K562 (cell line): ENCODE results near the gene TRAF3IP1. TPM values are rescaled to one million over a fixed set of nuclear protein-coding genes. Genes with fewer than 3 reads are reported as not detected.
"Not testable (repeated sequence)": the region's sequence is repeated elsewhere in the genome, so short reads cannot be mapped to it uniquely, and the experiment has no call there.

Experiments used
- ATAC-seq: fragments of 200-7000 bp; cut with Tn5 transposase; 3 replicates; pipeline ENCODE4 v1.9.1; 2020; ENCODE audit warnings: moderate library complexity
- BruUV-seq: library from RNA; stranded (reverse); fragments of 400-500 nt; replicated peaks from 2 replicates; lab custom pipeline; 2021; lab: Mats Ljungman, UMichigan
- CTCF ChIA-PET: fragments of 300-600 bp; formaldehyde crosslinking; extraction: SDS; loops from one replicate; lab custom pipeline; 2021; ENCODE audit warnings: low intra/inter-chr PET ratio; lab: Yijun Ruan, JAX
- POLR2A ChIA-PET: fragments of 300-600, 350-650 bp; sonication (Branson Sonifier 250); formaldehyde crosslinking; extraction: SDS; loops from one replicate; lab custom pipeline; 2021; ENCODE audit warnings: antibody characterized with exemption, inconsistent platforms; lab: Yijun Ruan, JAX
- DNase-seq, 4 experiments: peaks; one replicate each; pipeline versions ENCODE4 v3.0.0 to v3.0.0-alpha.2; 2011 to 2018; ENCODE audit warnings: low spot score in 3 of 4, mixed read lengths in 3 of 4; ENCODE audit errors: extremely low read depth in 1 of 4
- FAIRE-seq: peaks from 2 replicates; lab custom pipeline; 2011; peaks lifted over from hg19 to GRCh38; lab: Jason Lieb, UNC
- H2AFZ ChIP-seq: 2 replicates; pipeline ENCODE4 v1.6.0; 2011; ENCODE audit warnings: low read depth, low read length, control low read depth, inconsistent platforms
- H3K27ac ChIP-seq: fragments of 200-600 bp; 3 replicates; pipeline ENCODE4 v1.8.0; 2011; ENCODE audit warnings: low read depth, mild to moderate bottlenecking, control low read depth, inconsistent platforms, low read length, moderate library complexity, mixed read lengths; ENCODE audit errors: extremely low read depth
- H3K27me3 ChIP-seq, 2 experiments: fragments of 300-600 bp in 1 of 2; 2 replicates in 1 of 2; 3 replicates in 1 of 2; pipeline versions ENCODE4 v1.6.0 to v1.8.0; 2011; ENCODE audit warnings: inconsistent platforms in 2 of 2, low read length in 2 of 2, mild to moderate bottlenecking in 1 of 2, mixed read lengths in 1 of 2, moderate library complexity in 1 of 2; ENCODE audit not compliant: control insufficient read depth in 2 of 2, insufficient read depth in 2 of 2
- H3K36me3 ChIP-seq: fragments of 300-600 bp; 3 replicates; pipeline ENCODE4 v1.8.0; 2011; ENCODE audit warnings: mild to moderate bottlenecking, low read length, inconsistent platforms; ENCODE audit not compliant: control insufficient read depth, insufficient read depth
- H3K4me1 ChIP-seq, 2 experiments: fragments of 200-600 bp in 1 of 2; replicated peaks in 1 of 2; 2 replicates in 1 of 2; 3 replicates in 1 of 2; pipeline versions ENCODE4 v1.5.1 to v1.8.0; 2011; ENCODE audit warnings: inconsistent platforms in 2 of 2, low read length in 2 of 2, mild to moderate bottlenecking in 1 of 2, mixed read lengths in 1 of 2, moderate library complexity in 1 of 2; ENCODE audit not compliant: control insufficient read depth in 2 of 2, insufficient read depth in 2 of 2
- H3K4me2 ChIP-seq: 2 replicates; pipeline ENCODE4 v1.6.1; 2011; ENCODE audit warnings: low read length, control low read depth, inconsistent platforms, mixed read lengths; ENCODE audit not compliant: insufficient read depth
- H3K4me3 ChIP-seq: fragments of 200-600 bp; sonication (generic), shearing (Covaris generic); 2 replicates; pipeline ENCODE4 v1.5.1; 2016; ENCODE audit warnings: control low read depth, inconsistent platforms
- H3K79me2 ChIP-seq: fragments of 200-600 bp; 3 replicates; pipeline ENCODE4 v1.8.0; 2011; ENCODE audit warnings: low read length, inconsistent platforms; ENCODE audit not compliant: control insufficient read depth, insufficient read depth
- H3K9ac ChIP-seq, 2 experiments: 2 replicates each; pipeline versions ENCODE4 v1.6.0 to v1.6.1; 2011; ENCODE audit warnings: low read depth in 2 of 2, low read length in 2 of 2, control low read depth in 1 of 2, inconsistent platforms in 1 of 2, mild to moderate bottlenecking in 1 of 2, mixed read lengths in 1 of 2; ENCODE audit not compliant: insufficient read depth in 1 of 2
- H3K9me1 ChIP-seq: one replicate; pipeline ENCODE4 v1.6.0; 2011; ENCODE audit warnings: inconsistent platforms, mild to moderate bottlenecking, low read length, moderate library complexity; ENCODE audit not compliant: control insufficient read depth, insufficient read depth
- H3K9me3 ChIP-seq: replicated peaks from 2 replicates; pipeline ENCODE4 v1.5.1; 2011; ENCODE audit warnings: low read depth, low read length, inconsistent platforms; ENCODE audit not compliant: control insufficient read depth, insufficient read depth
- H4K20me1 ChIP-seq: replicated peaks from 2 replicates; pipeline ENCODE4 v1.6.1; 2011; ENCODE audit warnings: low read length, inconsistent platforms, mixed read lengths; ENCODE audit not compliant: control insufficient read depth, insufficient read depth
- CBX8 ChIP-seq: fragments of 200-600 bp; sonication (generic); IDR thresholded peaks from 2 replicates; pipeline ENCODE4 v1.6.1; 2012; ENCODE audit warnings: borderline replicate concordance, mixed run types, low read depth, mild to moderate bottlenecking, moderate library complexity, mixed read lengths, low read length, control low read depth, inconsistent platforms; ENCODE audit not compliant: poor library complexity, severe bottlenecking; ENCODE audit errors: extremely low read depth
- HMG20B ChIP-seq: fragments of 250-450 bp; sonication (Bioruptor Pico); IDR thresholded peaks from 2 replicates; pipeline ENCODE4 v1.5.0; 2021; ENCODE audit warnings: mild to moderate bottlenecking
- ZNF766 ChIP-seq: fragments of 200-800 bp; sonication (Bioruptor generic); conservative IDR thresholded peaks from 2 replicates; pipeline ENCODE4 v1.6.1; 2016; ENCODE audit warnings: missing genetic modification characterization, missing compliant biosample characterization
- WGBS: fragments of 100-300 bp; shearing (Covaris generic); methylation state at CpG from one replicate; pipeline ENCODE4 v1.1.6; 2016; ENCODE audit warnings: low coverage, mixed read lengths; ENCODE audit not compliant: insufficient coverage; ENCODE audit errors: missing lambda C conversion rate; 5-methylcytosine and 5-hydroxymethylcytosine counted together
- in situ Hi-C: fragments of 300-500 bp; cut with MboI; formaldehyde crosslinking; loops from 4 replicates; pipeline ENCODE4 v1.15.0; 2018; ENCODE audit warnings: inconsistent platforms, mixed read lengths
- intact Hi-C: fragments of 100-400 bp; cut with micrococcal nuclease; formaldehyde crosslinking; loops from 2 replicates; pipeline ENCODE4 v1.14.2; 2022
- polyA plus RNA-seq, 8 experiments: library from polyadenylated mRNA; depleted of rRNA in 4 of 8; stranded (reverse) in 5 of 8; unstranded in 3 of 8; fragments of >200 nt; fragmentation: Nextera tagmentation in 2 of 8; fragmentation: Illumina TruSeq in 1 of 8; extraction: Ambion mirVana in 2 of 8; extraction: Trizol in 1 of 8; gene quantifications; 2 replicates each; pipeline versions ENCODE4 v1.2.1 to v1.2.3, GENCODE V29; 2011 to 2014; ENCODE audit warnings: inconsistent platforms in 1 of 8, missing spikeins in 1 of 8
- total RNA-seq, 7 experiments: library from RNA; depleted of rRNA in 6 of 7; stranded (reverse); fragments of >200 nt in 6 of 7; fragmentation: Illumina TruSeq in 2 of 7; extraction: Trizol in 2 of 7; gene quantifications; 2 replicates each; pipeline versions ENCODE4 v1.2.1 to v1.2.3, GENCODE V29; 2011 to 2021; ENCODE audit warnings: low replicate concordance in 1 of 7
- TF ChIP-seq, protein P1 (sequence below), 2 experiments: fragments of 450-650 bp; formaldehyde crosslinking in 1 of 2; IDR thresholded peaks; 2 replicates each; pipeline versions ENCODE4 v1.4.0 to v1.6.1; 2014 to 2020; ENCODE audit warnings: mild to moderate bottlenecking in 2 of 2, borderline replicate concordance in 1 of 2, low read depth in 1 of 2

TRAF3IP1 gene
- total and polyA plus RNA-seq, 9 of the 15 experiments (the other 6 are each of a cell fraction or from before 2014, with no cell fraction given) = 1.3 to 7.4 (median 3.4) TPM

DNA sequence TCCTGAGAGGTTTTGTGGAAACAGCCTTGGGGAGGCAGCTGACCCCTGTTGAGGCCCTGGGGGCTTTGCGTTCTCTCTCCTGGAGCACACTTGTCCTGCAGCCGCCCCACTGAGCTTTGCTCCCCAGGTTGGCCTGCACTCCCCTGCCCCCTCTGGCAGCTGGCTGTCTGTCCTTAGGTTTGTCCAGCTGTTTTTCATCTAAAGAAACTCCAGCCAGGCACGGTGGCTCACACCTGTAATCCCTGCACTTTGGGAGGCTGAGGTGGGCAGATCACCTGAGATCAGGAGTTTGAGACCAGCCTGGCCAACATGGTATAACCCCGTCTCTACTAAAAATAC, 84.9 kb downstream of the TRAF3IP1 start:
- H3K36me3 ChIP-seq, H3K4me3 ChIP-seq, H3K27me3 ChIP-seq, FAIRE-seq, DNase-seq, in situ Hi-C loops, H3K9ac ChIP-seq, H4K20me1 ChIP-seq, BruUV-seq, ATAC-seq, H3K9me1 ChIP-seq, H3K4me2 ChIP-seq, intact Hi-C loops, H3K27ac ChIP-seq, POLR2A ChIA-PET, H3K9me3 ChIP-seq, H2AFZ ChIP-seq, CTCF ChIA-PET, H3K79me2 ChIP-seq: not testable (repeated sequence)
- 83% methylated on average over 4 of the region's 4 CpGs for WGBS
- peaks cover 5 to 20% of the 10 kb centered on the region in 2 experiments; a peak in 4 of 5 replicates for H3K4me1 ChIP-seq

DNA sequence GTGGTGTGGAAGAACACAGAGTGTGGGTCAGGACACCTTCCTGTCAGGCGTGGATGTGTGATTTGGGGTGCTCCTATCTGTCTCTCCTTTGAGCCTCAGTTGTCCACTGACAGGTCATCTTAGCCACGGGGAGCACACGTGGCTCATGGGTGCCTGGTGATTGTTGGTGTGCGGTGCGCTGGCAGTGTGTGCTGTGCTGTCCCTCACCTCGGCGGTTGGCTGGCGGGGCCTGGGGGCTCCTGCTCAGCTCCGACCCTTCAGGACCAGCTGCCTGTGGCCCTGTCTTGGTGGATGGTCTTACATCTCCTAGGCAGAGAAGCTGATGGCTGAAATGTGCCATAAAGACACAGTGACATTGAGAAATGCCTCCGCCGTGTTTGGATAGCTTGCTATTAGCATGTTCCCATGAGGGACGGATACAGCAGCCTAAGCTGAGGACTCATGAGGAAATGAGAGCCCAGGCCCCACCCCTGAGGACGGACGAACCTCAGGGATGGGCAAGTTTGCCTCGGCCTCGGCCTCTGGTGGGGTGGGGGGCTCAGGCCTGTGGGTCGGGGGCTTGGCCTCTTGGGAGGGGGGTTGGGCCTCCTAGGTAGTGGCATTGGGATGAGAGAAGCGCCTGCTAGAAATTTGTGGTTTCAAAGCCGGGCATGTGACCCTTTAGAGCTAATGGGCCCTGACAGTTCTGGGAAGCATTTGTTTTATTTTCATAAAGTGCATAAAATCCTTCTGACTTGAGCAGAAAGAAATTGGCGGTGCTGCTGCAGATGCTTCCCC, 86.1 kb downstream of the TRAF3IP1 start:
- Histone ChIP-seq H3K9ac (no peak overlapping the region), H3K9me1 (no peaks in the 10 kb centered on the region), H3K4me1 (peaks cover 4 to 19% of the 10 kb centered on the region in 2 experiments; a peak in 4 of 5 replicates), H3K4me3 (no peak overlapping the region), H3K4me2 (no peak overlapping the region), H3K36me3 (no peaks in the 10 kb centered on the region), H2AFZ (no peak overlapping the region), H4K20me1 (no peaks in the 10 kb centered on the region), H3K9me3 (no peaks in the 10 kb centered on the region), H3K27me3 (no peaks in the 10 kb centered on the region), H3K79me2 (no peaks in the 10 kb centered on the region), H3K27ac (no peak overlapping the region)
- WGBS = 97% methylated on average over 14 of the region's 20 CpGs
- DNase-seq = no peak
- ChIA-PET CTCF (no interaction called here), POLR2A (interaction anchor here (1.0 kb wide), 1 partner anchor 52 kb away, joined by 3 read pairs; no protein-coding TSS in a partner anchor)
- no TSS peak for BruUV-seq
- ATAC-seq = no peak
- FAIRE-seq = no peak
- intact Hi-C loops (no loop called here), in situ Hi-C loops (no loop called here)
- TF ChIP-seq HMG20B (CRISPR knock-in tag) = no peak
- TF ChIP-seq, protein P1, sequence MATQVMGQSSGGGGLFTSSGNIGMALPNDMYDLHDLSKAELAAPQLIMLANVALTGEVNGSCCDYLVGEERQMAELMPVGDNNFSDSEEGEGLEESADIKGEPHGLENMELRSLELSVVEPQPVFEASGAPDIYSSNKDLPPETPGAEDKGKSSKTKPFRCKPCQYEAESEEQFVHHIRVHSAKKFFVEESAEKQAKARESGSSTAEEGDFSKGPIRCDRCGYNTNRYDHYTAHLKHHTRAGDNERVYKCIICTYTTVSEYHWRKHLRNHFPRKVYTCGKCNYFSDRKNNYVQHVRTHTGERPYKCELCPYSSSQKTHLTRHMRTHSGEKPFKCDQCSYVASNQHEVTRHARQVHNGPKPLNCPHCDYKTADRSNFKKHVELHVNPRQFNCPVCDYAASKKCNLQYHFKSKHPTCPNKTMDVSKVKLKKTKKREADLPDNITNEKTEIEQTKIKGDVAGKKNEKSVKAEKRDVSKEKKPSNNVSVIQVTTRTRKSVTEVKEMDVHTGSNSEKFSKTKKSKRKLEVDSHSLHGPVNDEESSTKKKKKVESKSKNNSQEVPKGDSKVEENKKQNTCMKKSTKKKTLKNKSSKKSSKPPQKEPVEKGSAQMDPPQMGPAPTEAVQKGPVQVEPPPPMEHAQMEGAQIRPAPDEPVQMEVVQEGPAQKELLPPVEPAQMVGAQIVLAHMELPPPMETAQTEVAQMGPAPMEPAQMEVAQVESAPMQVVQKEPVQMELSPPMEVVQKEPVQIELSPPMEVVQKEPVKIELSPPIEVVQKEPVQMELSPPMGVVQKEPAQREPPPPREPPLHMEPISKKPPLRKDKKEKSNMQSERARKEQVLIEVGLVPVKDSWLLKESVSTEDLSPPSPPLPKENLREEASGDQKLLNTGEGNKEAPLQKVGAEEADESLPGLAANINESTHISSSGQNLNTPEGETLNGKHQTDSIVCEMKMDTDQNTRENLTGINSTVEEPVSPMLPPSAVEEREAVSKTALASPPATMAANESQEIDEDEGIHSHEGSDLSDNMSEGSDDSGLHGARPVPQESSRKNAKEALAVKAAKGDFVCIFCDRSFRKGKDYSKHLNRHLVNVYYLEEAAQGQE (IDR thresholded peaks at IDR 0.05; ENCODE audit: borderline replicate concordance) = no peak
- TF ChIP-seq, protein P1 (CRISPR knock-in tag; IDR thresholded peaks at IDR 0.05; ENCODE audit: low read depth) = no peak
- TF ChIP-seq CBX8 = no peak
- no peak for TF ChIP-seq ZNF766 (CRISPR knock-in tag)
